KG1 (cell line): Measurements from ENCODE around the gene MMAB.

ENCODE experiments used
- DNase-seq: peaks from one replicate; lab custom pipeline; 2025; lab: John Stamatoyannopoulos, UW

The MMAB gene

DNA sequence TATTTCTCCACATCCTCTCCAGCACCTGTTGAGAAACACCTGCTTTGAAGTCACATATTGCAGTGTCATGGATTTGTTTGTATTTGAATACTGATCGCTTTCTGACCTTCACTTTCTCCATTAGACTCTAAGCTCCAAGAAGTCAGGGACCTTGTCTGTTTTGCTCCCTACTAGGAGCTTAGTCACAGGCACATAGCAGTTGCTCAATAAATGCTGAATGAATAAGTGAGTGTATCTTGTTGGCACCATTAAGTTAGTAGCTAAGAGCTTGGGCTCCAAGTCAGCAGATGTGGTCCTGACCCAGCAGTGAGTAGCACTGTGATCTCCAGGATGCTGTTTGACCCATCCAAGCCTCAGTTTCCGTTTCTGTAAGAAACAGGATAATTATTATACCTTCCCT is 10.4 kb upstream of the MMAB start:
- no peak for DNase-seq

DNA sequence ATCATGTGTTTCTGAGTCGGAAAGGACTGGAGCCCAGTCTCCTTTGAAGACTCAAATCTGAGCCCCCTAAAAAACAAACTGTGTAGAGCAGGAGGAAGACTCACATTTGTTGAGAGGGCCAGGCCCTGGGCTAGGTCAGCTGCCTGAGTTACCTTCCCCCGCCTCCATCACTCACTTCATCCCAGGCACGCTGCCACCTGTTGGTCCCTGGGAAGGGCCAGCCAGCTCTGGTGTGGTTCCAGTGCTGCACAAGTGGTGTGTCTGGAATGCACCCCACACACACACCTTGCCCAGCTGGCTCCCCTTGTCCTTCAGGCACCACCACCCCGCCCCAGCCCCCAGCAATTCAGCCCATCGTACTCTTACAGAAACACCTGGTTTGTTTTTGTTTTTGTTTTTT is 9.3 kb upstream of the MMAB start:
- no peak for DNase-seq

DNA sequence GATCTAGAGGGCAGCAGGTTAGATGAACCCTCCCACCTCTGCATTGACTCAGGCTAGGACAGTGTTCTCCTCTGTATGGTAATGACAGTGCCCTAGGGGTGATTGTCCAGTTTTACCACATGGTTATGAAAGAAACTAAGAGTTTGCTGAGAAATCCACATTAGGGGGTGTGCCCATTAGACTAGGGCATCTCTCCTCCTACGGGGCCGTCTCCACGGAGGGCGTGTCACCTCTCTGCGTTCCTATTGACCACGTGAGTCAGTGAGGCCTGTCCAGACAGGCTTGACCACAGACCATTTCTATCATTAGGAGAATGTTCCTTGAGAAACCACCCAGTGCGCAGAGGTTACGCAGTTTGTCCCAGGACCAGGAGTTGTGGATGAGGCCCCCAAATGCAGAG is 8.6 kb upstream of the MMAB start:
- no peak for DNase-seq

DNA sequence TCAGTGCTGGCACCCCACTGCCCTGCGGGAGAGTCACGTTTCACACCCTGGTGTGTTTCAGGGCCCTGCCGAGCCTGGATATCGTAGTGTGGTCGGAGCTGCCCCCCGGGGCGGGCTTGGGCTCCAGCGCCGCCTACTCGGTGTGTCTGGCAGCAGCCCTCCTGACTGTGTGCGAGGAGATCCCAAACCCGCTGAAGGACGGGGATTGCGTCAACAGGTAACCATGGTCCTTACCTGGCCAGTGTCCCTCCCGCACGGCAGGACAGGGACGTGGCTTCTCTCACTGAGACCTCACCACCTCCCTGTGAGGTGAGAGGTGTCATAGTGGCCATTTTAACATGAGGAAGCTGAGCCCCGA is 8.0 kb upstream of the MMAB start:
- no peak for DNase-seq

DNA sequence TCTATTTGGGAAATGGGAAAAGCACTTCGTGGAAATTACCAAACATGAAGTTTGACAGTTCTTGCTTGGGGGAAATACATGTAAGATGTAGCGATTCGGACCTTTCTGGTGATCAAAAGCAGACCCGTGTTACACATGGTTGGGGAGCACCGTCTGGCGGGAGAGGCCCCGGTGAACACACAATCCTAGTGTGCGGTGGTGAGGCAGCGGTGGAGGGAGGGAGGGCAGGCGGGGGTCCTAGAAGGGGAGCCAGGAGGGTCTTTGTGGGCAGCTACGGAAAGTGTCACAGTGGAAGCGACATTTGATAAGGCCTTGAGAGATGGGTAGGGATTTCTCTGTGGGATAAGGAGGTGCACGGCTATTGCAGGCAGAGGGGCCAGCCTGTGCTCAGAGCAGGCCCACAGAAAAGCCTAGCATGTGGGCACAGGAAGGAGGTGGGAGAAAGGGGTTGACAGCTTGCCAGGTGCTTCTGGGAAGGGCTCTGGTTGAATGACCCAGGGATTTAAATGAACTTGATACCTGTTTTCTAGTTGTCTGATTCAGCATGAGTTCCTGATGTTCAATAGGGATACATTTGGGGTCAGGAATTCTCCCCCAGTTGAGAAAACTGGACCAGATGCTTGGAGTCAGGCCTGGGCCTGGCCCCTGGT is 7.5 kb upstream of the MMAB start:
- no peak for DNase-seq

DNA sequence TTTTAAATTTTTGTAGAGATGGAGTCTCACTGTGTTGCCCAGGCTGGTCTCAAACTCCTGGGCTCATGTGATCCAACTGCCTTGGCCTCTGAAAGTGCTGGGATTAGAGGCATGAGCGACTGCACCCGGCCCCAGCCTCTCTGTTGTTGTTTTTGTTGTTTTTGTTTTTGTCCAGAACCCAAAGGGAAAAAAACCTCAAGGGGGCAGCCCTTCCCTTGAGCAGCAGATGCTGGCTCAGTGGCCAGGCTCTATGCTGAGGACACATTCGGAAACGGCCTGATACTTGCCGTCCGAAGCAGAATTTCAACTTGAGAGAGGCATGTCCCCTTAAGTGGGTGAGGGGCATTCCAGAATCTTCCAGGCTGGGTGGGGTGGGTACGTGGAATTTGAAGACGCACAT is 7.0 kb upstream of the MMAB start:
- DNase-seq: no peak

DNA sequence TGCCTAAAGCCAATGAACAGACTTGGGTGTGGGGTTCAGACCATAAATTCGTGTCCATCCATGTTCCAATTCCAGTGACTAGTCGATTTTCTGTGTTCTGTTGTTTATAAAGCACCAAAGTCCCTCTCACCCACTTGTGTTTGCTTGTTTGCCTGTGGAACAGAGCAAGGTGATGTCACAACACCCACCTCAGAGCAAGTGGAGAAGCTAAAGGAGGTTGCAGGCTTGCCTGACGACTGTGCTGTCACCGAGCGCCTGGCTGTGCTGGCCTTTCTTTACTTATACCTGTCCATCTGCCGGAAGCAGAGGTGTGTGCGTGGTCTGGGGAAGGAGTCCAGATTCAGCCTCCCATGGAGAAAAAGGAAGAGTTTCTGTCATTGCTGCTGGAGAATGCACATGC is 6.3 kb upstream of the MMAB start:
- DNase-seq: no peak

DNA sequence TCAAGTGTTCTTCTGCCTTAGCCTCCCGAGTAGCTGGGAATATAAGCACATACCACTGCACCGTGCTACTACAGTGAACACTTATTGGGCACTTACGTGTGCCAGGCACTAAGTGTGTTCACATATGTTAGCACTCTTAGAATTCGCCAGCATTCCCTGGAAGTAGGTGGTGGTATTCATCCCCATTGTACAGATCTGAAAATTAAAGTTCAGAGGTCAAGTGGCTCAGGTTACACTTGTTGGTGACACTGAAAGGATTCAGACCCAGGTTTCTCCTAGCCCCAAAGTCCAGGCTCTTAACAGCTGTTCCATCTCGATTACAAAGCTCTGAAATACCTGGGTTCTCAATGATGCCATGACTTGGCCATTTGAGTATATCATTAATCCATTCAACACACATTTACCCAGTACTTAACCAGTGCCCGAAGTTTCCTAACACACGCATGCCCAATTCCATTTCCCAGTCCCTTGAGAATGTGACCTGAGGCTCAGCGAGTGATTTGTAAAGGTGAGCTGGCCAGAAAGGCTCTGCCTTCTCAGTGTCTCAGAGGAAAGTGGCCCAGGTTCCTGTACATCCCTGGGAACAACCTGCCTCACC is 5.1 kb upstream of the MMAB start:
- DNase-seq: no peak

DNA sequence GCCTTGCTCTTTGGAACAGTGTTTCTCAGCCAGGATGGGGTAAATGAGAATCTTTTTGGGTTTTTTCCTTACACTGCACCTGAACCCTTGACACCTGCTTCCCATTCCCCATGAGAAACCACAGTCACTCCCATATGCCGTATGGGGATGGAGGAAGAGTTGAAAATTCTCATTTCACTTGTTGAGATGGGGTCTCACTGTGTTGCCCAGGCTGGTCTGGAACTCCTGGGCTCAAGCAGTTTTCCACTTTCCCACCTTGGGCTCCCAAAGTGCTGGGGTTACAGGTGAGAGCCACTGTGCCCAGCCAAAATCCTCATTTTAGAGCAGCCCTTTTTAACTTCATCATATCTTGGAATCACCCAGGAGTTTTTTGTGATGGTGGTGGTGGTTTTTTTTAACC is 4.0 kb upstream of the MMAB start:
- DNase-seq: no peak

DNA sequence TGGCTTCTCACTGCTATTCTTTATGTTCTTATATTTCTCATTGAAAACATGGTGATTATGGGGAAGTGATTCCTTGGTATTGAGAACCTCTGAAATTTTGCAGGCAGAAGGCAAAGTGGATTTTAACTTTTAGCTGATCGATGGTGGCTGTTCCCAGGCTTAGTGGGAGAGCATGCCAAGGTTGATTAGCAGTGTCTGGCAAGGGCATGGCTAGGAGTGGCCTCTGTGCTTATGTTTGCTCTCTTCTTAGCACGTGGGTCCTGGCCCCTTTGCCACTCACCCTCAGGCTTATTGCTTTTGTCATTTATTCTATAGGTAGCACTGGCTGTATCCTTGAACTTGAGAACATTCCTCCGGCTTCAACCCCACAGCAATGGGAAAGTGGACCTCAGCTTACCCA is 2.4 kb upstream of the MMAB start:
- DNase-seq: no peak

DNA sequence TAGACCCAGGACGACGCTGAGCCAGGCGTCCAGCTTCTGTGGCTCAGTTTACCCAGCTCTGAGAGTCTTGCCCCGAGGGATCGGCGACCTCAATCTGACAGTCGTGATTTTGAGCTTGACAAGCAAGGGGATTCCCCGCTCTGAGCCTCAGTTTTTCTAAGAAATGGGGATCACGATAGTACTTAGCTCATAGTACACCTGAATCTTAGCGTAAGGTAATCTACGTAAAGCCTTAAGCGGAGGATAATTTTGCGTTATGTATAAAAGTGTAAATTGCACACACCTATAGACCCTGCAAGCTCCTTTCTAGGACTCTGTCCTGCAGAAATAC is 575 bp upstream of the MMAB start:
- DNase-seq: no peak

DNA sequence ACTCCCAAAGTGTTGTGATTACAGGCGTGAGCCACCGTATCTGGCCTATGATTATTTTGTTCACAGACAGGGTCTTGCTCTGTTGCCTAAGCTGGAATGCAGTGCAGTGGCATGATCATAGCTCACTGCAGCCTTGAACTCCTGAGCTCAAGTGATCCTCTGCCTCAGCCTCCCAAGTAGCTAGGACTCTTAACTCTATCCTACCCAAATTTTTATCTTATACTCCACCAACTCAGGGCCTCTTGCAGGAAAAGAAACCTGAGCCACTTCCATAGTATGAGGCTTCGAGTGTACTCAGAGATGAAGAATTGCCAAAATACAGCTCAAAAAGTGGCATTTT is 828 bp downstream of the MMAB start:
- no peak for DNase-seq

DNA sequence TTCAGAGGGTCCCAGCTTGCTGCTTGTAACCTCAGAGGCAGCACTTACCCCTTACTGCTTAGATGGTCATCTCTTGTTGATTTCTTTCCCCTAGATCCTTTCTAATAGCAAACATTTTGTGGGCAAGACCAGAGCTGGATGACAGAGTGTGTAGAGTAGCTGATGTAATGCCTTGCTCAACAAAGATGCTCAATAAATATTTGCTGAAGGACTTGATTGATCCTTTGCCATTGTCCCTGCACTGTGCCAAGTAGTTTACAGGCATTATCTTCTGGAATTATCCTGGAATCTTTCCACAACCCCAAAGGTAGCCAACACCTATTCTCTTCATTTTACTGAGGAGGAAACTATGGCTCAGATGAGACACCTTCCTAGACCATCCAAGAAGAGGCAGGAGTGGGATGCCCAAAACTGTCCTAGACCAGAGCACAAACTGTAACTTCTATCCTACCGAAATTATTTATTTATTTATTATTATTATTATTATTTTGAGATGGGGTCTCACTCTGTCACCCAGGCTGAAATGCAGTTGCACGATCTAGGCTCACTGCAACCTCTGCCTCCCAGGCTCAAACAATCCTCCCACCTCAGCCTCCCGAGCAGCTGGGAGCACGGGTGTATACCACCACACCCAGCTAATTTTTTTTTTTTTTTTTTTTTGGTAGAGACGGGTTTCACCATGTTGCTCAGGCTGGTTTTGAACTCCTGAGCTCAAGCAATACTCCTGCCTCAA is 1.4 kb downstream of the MMAB start:
- no peak for DNase-seq

DNA sequence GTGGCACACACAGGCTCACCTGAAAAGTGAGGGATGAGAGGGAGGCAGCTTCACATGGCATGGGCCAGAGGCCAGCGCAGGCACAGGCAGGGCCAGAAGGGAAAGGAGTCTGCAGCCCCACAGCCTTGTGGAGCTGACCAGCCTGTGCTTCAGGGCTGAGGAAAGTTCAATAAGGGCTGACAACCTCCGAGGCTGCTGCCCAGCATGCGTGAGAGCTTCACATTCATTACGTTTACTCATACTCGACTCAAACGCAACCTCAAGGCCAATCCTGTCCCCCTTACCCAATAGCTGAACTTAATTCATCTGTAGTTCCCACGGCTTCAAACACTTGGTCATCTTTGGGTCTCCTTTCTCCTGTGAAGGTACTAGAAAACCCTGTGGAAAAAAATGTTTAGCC is 4.8 kb downstream of the MMAB start:
- DNase-seq: no peak

DNA sequence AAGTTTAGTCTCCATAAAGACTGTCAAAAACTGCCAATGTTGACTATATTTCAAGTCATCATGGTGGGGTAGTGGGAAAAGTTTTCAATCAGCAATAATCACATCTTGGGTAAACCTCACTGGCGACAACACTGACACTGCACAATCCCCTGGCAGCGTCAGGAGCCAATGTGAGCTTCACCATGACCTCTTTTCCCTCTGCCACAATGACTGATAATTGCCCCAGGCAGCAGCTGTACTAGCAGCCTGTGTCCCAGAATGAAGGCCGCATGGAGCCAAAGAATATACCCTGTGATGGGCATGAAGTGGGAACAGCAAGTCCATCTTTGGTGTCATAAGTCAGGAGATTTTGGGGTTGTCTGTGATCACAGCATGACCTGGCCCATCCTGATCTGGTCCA is 5.3 kb downstream of the MMAB start:
- DNase-seq: no peak

DNA sequence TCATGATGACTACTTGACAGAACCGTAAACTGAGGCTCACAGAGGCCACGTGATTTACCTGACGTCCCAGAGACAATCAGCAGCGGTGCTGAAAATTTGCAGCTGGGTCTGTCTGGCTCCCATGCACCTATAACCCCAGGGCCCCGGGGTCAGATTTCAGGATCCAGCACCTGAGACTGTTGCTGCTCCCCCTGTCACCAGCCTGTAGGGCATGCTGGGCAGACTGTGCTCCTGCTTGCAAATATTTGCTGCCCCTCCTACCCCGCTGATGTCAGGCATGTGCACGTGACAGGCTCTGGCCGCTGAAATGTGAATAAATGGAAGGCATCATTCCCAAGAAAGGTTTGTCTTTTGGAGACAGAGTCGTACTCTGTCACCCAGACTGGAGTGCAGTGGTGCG is 6.0 kb downstream of the MMAB start:
- DNase-seq: no peak

DNA sequence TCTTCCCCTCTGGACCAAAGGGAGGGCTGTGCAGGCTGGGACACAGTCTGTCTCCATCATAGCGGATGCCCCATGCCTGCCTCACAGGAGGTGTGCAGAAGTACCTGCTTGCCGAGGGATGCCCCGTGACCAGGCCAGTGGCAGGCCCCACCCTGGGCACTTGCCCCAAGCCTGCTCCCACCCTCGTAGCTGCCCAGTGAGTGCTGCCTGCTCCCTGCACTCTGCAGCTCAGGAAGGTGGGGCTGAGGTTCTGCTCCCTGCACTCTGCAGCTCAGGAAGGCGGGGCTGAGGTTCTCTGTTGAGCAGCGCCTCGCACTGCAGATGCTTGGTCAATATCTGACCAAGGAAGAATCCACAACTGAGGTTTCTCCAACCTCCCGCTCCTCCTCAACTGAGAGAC is 6.9 kb downstream of the MMAB start:
- DNase-seq: no peak

DNA sequence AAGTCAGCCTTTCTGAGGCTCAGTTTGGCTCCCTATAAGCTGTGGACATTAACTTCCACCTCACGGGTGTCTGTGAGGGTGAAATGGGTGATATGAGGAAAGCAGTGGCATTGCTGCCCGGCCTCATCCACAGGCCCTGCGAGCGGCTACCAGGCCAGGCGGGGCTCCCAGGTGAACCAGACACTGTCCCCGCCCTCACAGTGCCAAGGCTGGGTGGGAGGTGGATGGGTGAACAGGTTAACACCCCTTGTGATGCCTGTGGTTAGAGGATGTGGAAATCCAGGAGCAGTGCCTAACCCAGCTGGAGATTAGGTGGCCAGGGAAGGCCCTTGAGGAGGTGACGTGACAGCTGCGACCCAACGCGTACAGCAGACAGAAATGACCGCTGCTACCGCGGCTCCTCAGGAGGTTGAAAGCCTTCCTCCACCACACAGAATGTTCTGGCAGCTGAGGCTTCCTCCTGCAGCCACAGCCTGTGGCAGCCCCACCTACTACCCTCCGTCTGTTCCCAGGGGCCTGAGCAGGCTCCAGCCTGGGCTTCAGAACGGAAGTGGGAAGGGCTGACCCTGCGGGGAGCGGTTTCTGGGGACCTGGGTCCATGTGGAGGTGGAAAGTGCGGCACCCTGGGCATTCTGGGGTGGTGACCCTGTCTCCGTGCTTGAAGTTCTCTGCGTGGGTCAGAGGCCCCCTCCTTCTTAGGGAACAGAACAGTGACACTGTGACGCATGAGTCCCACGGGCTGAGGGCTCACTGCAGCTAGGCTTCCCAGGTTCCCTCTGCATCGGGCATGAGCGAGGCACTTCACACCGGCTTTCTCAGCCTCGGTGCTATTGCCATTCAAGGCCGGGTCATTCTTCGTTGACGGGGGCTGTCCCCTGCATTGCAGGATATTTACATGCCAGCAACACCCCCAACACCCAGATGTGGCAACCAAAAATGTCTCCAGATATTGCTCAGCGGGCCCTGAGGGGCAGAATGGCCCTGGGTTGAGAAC is 9.7 kb downstream of the MMAB start:
- no peak for DNase-seq

DNA sequence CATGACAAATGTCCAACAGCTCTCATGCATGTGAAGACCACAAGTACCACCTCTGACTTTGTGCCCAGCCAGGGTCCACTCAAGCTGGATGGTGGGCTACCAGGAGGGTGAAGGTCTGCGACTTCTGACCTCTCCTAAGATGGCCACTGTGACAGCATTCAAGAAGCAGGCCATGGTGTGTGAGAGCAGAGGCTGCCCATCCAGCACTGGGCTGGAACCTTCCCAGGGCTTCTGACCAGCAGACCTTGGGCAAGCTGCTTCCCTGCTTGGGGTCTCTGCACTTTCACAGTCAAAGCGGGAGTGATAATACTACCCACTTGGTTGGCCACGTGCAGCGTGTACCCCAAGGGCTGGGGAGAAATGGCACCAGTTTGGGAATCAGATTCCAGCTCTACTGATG is 10.4 kb downstream of the MMAB start:
- DNase-seq: no peak

DNA sequence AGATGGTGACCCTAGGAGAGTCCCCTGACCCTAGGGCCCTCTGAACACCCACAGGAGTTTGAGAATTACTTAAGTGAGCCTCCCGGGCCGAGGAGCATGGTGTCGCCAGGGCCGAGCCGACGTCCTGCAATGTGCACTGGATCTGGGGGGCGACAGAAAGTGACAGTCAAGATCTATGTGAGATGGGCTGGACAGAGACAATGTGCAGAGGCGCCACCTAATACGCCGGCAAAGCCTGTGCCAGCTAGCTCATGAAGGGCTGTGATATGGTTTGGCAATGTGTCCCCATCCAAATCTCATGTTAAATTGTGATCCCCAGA is 11.6 kb downstream of the MMAB start:
- no peak for DNase-seq

DNA sequence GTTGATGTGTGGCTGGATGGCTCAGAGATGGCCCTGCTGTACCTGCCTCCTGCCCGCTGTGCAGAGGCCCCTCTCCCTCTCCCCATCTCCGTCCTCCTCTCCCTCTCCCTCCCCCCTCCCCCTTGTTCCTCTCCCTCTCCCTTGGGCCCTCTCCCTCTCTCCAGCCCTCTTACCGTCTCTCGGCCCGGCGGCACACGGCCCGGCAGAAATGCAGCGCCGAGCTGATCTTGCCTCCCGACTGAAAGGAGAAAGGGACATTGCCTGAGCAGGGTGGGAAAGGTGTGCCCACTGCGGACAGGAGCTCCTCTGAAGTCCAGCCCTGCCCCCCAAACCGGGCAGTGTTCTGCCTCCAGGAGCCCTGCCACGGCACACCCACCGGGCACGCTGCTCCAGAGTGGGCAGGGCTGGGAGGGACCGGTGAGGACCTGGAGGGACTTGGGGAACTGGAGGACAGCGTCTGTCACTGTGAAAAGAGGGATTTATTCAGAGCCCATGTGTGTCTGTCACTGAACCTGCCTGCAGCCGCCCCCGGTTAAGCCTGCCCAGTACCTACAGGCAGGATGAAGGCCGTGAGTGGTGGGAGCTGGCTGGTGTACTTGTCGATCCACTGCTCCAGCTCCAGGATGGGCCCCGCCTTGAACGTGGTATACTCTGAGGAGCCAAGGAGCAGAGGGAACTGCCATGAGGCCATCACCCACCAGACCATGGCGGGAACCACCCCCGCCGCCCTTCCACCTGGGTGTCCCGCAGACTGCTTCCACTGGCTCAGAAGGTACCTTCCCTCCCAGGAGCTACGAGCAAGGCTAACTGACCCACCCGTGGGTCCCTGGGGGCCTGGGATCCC is 12.2 kb downstream of the MMAB start:
- DNase-seq: no peak

DNA sequence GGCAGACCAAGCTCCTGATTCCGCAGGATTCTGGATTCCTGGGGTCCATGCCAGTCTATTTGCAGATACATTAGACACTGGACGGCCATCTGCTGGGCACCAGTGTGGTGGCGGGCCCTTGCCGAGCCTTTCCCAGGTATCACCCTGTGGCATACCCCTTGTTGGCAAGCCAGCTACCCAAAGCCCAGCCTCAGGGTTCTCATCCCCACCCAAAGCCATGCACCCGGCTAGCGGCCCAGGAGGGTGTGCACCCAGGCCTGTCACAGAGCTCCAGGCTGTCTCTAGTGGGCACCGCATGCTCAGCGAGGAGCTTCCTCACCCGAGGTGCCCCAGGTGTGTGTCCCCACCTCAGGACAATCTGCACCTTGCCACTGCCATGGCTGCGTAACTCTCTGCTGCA is 13.7 kb downstream of the MMAB start:
- no peak for DNase-seq
